Neural crest cell (in vitro differentiated cells): ENCODE data around the gene FMNL2. TPM values are rescaled to one million over a fixed set of nuclear protein-coding genes. Genes with fewer than 3 reads are reported as not detected.
A peak's percentile ranks its signal among the peaks of the same experiment; 100 is the strongest.

Experiments
- DNase-seq: peaks from one replicate; pipeline ENCODE4 v3.0.0; 2021; ENCODE audit warnings: low read depth, mixed read lengths, low spot score
- H3K27ac Mint-ChIP-seq: one replicate; pipeline ENCODE4 v1.8.0; 2021; ENCODE audit warnings: mild to moderate bottlenecking, mixed read lengths; ENCODE audit not compliant: unreplicated experiment
- H3K27me3 Mint-ChIP-seq: 2 replicates; pipeline ENCODE4 v1.8.0; 2021; ENCODE audit warnings: low read depth, mild to moderate bottlenecking, mixed read lengths
- H3K36me3 Mint-ChIP-seq: 2 replicates; pipeline ENCODE4 v1.8.0; 2021; ENCODE audit warnings: low read depth, mild to moderate bottlenecking, mixed read lengths
- H3K4me1 Mint-ChIP-seq: 2 replicates; pipeline ENCODE4 v1.8.0; 2021; ENCODE audit warnings: mixed read lengths
- H3K4me3 Mint-ChIP-seq: one replicate; pipeline ENCODE4 v1.8.0; 2021; ENCODE audit warnings: mild to moderate bottlenecking, mixed read lengths
- H3K9me3 Mint-ChIP-seq: 2 replicates; pipeline ENCODE4 v1.8.0; 2021; ENCODE audit warnings: mixed read lengths
- total RNA-seq: library from RNA; stranded (reverse); gene quantifications from 2 replicates; pipeline ENCODE4 v1.2.1, GENCODE V29; 2021
- TF ChIP-seq, protein P1 (sequence below): fragments of 200-600 bp; sonication (generic); conservative IDR thresholded peaks from 2 replicates; pipeline ENCODE4 v1.5.0; 2021; ENCODE audit warnings: antibody characterized with exemption, mild to moderate bottlenecking

The FMNL2 gene
- total RNA-seq, 1 donor from 2014 or later, result 54.9 TPM

DNA sequence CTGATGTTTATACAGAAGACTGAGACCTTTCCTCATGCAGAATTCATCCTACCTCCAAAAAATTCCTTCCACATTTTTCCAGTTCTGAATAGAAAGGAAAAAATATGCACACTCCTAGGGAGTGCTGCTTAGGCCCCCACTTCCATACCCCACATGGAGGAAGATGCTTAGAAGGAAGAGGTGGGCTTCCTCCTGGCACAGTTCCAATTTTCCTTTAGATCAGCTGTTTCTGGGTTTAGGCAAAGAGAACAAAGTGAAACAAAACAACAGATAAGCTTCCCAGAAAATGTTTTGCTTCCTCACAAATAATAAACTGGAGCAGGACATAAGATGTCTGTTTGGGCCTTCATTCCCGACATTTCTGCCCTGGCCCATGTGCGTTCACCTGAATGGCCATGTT, 209.7 kb downstream of the FMNL2 start:
- H3K4me3 Mint-ChIP-seq, result no peak overlapping the region
- no peak for DNase-seq
- H3K9me3 Mint-ChIP-seq, result no peaks in the 10 kb centered on the region
- no peaks in the 10 kb centered on the region for H3K36me3 Mint-ChIP-seq
- H3K27ac Mint-ChIP-seq, result no peak overlapping the region
- H3K4me1 Mint-ChIP-seq, result peaks cover 56% of the 10 kb centered on the region
- no peaks in the 10 kb centered on the region for H3K27me3 Mint-ChIP-seq
- TF ChIP-seq, protein P1, sequence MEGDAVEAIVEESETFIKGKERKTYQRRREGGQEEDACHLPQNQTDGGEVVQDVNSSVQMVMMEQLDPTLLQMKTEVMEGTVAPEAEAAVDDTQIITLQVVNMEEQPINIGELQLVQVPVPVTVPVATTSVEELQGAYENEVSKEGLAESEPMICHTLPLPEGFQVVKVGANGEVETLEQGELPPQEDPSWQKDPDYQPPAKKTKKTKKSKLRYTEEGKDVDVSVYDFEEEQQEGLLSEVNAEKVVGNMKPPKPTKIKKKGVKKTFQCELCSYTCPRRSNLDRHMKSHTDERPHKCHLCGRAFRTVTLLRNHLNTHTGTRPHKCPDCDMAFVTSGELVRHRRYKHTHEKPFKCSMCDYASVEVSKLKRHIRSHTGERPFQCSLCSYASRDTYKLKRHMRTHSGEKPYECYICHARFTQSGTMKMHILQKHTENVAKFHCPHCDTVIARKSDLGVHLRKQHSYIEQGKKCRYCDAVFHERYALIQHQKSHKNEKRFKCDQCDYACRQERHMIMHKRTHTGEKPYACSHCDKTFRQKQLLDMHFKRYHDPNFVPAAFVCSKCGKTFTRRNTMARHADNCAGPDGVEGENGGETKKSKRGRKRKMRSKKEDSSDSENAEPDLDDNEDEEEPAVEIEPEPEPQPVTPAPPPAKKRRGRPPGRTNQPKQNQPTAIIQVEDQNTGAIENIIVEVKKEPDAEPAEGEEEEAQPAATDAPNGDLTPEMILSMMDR, result no peak

DNA sequence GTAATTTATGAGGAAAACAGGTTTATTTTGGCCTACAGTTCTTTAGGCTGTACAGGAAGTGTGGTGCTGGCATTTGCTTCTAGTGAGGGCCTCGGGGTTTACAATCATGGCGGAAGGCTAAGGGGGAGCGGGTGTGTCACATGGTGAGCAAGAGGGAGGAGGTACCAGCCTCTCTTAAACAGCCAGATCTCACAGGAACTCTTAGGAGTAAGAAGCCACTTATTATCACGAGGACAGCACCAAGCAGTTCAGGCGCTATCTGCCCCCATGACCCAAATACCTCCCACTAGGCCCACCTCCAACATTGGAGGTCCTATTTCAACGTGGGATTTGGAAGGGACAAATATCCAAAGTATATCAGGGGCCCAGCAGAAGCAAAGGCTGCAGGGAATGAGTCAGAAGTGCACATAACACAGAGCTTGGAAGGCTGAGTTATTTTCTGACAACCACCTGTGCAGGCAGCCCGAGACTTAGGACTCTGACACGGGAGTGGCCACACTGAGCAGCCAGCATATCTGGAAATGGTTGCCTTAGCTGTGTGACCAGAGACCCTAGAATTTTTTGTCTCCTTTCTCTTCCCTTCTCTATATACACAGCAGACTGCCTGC, 211.4 kb downstream of the FMNL2 start:
- peaks cover 50% of the 10 kb centered on the region for H3K4me1 Mint-ChIP-seq
- H3K4me3 Mint-ChIP-seq, result no peak overlapping the region
- H3K36me3 Mint-ChIP-seq, result no peaks in the 10 kb centered on the region
- DNase-seq, result no peak
- TF ChIP-seq, protein P1, result no peak
- H3K27ac Mint-ChIP-seq, result peak overlapping the region; percentile 8
- H3K27me3 Mint-ChIP-seq, result no peaks in the 10 kb centered on the region
- H3K9me3 Mint-ChIP-seq, result no peaks in the 10 kb centered on the region

DNA sequence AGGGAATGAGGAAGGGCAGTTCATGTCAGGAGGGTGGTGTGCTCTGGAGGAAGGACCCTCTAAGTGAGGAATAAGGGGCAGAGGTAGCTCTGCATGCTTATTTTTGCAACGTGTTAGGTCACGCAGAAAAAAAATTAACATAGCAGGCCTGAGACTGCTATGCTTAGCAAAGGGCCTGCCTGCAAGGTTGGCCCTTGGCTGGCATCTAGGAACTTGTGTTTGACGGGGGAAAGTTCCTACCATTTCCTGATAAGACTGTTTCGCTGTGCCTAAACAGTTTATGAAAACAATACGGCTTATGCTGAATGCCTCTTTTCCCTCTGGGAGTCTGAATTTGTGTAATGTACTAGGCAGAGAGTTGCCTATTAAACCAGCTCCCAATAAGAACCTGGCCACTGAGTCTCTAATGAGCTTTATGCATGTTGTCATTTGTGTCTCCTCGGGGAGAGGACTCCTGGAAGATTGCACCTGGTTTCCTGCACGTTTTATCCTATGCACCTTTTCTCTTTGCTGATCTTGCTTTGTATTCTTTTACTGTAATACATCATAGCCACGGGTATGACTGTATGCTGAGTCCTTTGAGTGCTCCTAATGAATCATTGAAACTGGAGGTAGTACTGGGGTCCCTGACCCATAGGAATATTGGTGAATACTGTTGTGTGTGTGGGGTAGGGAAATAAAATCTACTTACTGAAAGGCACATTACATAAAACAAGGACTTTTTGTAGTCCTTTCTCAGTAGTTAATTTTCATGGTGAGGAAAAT, 213.3 kb downstream of the FMNL2 start:
- TF ChIP-seq, protein P1, result no peak
- H3K4me3 Mint-ChIP-seq, result no peak overlapping the region
- no peaks in the 10 kb centered on the region for H3K9me3 Mint-ChIP-seq
- H3K36me3 Mint-ChIP-seq, result no peaks in the 10 kb centered on the region
- no peaks in the 10 kb centered on the region for H3K27me3 Mint-ChIP-seq
- DNase-seq, result no peak
- H3K4me1 Mint-ChIP-seq, result peaks cover 34% of the 10 kb centered on the region
- H3K27ac Mint-ChIP-seq, result no peak overlapping the region

GRCh38 chr2:152548996-152549395, 214.0 kb downstream of the FMNL2 start:
- no peaks in the 10 kb centered on the region for H3K36me3 Mint-ChIP-seq

GRCh38 chr2:152549423-152549822, 214.4 kb downstream of the FMNL2 start:
- Mint-ChIP-seq H3K4me3 (no peak overlapping the region), H3K4me1 (peaks cover 23% of the 10 kb centered on the region), H3K27me3 (no peaks in the 10 kb centered on the region), H3K36me3 (no peaks in the 10 kb centered on the region), H3K9me3 (no peaks in the 10 kb centered on the region), H3K27ac (no peak overlapping the region)
- DNase-seq, result no peak
- TF ChIP-seq, protein P1, result no peak

More at GRCh38 chr2:152548996-152549395, 214.0 kb downstream of the FMNL2 start:
- H3K27ac Mint-ChIP-seq, result no peak overlapping the region
- H3K9me3 Mint-ChIP-seq, result no peaks in the 10 kb centered on the region
- no peak for DNase-seq
- peaks cover 27% of the 10 kb centered on the region for H3K4me1 Mint-ChIP-seq
- TF ChIP-seq, protein P1, result no peak
- no peaks in the 10 kb centered on the region for H3K27me3 Mint-ChIP-seq
- H3K4me3 Mint-ChIP-seq, result no peak overlapping the region
